Measurements from ENCODE around the gene KLRK1.
"Not testable (repeated sequence)": the region's sequence is repeated elsewhere in the genome, so short reads cannot be mapped to it uniquely, and the experiment has no call there.

The KLRK1 gene

DNA sequence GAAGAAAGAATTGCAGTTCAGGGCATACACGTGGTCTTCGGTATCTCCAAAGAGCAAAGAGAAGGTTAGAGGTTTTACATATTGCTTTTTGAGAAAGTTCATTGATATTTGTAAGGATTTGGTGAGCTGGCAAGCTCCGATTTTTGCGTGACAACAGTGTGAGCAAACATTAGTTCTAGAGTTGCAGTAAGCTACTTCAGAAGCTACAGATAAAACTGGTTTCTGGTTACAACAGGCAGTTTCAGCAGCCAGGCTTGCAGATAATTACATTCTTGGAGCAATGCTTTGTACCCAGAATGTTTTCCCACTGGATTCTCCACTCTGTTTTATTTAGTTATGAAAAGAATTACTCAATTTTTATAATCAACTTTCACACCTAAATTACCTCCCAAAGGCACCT, 28.2 kb downstream of the KLRK1 start:
- DNase-seq = no peak

DNA sequence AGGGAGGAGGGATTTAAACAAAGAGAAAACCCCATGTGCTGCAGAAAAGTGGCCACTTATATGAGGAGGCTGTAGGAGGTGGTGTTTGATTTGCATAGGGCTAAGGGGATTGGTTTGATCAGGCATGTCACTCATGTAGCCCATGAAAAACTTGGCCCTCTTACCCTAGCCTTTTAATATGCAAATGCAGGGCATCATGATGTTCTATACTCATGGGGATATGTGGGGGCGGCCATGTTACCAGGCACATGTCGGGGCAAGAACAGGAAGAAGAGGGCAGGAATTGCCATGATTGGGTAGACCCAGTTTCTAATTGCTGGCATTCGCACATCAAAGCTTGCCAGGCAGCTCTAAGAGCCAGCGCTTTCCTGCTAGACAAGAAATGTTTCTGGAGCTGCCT, 28.8 kb downstream of the KLRK1 start:
- DNase-seq = peak; percentile 60

DNA sequence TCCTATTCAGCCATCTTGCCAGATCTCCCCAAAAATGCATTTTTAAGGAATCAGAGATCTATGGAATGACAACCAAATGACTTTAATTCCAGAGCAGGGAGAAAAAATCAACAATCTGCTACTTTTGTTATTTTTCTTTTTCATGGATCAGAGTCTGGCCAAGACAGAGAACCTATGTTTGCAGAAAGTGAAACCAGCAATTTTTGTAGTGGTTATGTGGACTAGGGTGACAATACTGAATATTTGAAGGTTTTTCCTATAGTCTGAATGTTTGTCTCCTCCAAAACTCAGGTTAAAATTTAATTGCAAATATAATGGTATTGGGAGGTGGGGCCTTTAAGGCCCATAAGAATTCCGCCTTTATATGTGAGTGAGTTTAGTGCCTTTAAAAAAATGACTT, 30.9 kb downstream of the KLRK1 start:
- no peak for DNase-seq

DNA sequence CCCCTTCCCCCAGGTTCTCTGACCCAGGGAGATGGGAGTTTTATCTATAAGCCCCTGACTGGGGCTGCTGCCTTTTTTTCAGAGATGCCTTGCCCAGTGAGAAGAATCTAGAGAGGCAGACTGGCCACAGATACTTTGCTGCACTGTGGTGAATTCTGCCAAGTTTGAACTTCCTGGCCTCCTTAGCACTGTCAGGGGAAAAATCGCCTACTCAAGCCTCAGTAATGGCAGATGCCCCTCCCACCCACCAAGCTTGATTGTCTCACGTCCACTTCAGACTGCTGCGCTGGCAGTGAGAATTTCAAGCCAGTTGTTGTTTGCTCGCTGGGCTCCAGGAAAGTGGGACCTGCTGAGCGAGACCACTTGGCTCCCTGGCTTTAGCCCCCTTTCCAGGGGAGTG, 31.7 kb downstream of the KLRK1 start:
- DNase-seq = no peak

DNA sequence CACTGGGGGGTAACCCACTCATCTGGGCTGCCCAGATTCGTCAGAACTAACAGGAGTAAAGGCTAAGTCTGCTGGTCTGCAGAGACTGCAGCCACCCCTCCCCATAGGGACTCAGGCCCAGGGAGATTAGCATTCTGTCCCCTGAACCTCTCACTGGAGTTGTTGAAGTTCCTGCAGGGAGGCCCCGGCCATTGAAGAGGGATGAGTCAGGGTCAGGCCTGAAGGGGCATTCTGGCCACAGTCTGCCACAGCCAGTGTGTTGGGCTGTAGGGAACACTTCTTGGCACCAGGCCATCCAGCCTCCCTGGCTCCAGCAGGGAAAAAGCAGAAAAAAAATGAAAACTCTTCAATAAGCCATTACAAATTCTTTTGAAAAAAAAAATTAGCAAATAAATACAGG, 35.3 kb downstream of the KLRK1 start:
- DNase-seq = no peak

DNA sequence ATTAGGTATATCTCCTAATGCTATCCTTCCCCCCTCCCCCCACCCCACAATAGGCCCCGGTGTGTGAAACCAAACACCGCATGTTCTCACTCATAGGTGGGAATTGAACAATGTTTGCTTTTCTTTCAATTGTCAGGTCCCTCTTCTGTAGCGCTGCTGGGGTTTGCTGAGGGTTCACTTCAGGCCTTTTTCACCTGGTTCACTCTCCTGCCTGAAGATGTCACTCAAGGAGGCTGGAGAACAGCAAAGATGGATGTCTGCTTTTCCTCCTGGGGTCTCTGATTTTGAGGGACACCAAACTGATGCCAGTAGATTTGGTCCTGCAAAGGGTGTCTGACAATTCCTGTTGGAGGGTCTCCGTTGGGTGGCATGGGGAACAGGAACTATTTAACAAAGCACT, 35.8 kb downstream of the KLRK1 start:
- no peak for DNase-seq

DNA sequence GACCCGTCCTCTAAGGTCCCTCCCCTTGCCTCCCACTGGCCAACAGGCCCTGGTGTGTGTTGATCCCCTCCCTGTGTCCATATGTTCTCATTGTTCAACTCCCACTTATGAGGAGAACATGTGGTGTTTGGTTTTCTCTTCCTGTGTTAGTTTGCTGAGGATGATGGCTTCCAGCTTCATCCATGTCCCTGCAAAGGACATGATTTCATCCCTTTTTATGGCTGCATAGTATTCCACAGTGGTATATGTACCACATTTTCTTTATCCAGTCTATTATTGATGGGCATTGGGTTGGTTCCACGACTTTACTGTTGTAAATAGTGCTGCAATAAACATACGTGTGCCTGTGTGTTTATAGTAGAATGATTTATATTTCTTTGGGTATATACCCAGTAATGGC, 38.4 kb downstream of the KLRK1 start:
- DNase-seq = not testable (repeated sequence)

DNA sequence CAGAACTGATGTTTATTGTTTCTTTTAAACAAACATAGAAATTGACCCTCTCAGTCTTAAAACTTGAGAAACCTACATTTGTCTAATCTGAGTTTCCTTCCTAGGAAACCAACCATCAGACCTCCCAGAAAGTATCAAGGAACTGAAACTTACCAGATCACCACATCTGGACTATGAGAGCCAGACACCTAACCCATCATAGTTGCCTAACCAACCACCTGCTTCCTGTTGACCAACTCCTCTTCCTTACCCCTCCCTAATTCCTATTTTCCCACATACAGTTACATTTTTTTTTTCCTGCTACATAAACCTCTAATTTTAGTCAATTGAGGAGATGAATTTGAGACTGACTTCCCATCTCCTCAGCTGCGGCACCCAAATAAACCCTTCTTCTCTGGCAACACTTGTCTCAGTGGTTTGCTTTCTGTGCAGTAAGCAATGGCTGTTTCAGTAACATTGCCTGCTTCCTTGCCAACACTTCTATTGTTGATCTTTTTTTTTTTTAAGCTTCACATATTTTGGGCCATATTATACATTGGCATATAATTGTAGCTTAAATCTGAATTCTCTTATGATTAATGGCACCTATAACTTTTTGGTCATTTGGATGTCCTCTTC, 47.8 kb downstream of the KLRK1 start:
- no peak for DNase-seq

DNA sequence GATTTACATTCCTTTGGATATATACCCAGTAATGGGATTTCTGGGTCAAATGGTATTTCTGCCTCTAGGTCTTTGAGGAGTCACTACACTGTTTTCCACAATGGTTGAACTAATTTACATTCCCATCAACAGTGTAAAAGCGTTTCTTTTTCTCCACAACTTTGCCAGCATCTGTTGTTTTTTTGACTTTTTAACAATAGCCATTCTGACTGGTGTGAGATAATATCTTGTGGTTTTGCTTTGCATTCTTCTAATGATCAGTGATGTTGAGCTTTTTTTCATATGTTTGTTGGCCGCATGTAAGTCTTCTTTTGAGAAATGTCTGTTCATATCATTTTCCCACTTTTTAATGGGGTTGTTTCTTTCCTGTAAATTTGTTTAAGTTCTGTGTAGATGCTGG, 48.9 kb downstream of the KLRK1 start:
- DNase-seq = not testable (repeated sequence)

DNA sequence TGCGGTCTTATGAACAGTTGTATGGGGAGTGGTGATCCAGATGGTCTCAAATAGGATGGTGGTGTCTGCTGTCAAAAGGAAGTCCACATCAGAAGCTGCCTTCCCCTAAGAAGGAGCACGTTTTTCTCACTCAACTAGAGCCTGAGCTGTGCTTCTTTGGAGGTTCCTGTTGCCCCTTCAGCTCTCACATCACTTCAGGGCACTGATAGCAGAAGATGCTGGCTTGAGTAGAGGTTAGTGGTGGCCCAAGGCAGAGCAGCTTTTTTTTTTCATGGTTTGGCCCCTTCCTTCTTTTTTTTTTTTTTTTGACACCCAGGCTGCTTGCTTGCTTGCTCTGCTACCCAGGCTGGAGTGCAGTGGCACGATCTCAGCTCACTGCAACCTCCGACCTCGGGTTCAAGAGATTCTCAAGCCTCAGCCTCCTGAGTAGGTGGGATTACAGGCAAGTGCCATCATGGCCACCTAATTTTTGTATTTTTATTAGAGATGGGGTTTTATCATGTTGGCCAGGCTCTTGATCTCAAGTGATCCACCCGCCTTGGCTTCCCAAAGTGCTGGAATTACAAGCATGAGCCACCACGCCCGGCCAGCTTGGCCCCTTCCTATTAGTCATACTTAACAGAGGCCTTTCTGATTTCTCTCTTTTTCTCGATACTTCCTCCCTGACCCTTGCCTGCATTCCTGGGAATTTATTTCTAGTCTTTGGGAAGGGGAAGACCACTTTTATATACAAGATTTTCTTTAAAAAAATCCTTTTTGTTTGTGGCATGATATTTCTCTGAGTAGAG, 50.6 kb downstream of the KLRK1 start:
- DNase-seq = no peak

DNA sequence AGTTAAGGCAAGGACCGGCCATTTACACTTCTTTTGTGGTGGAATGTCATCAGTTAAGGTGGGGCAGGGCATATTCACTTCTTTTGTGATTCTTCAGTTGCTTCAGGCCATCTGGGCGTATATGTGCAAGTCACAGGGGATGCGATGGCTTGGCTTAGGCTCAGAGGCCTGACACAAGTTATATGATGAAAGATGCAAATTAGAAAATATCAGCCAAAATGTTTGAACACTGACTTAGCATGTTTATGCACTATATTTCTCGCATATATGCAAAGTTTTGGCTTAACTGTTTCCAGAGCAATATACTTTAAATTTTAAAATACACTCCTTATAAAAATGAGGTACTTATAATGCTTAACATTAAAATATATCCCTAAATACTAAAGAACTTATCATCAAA, 51.4 kb downstream of the KLRK1 start:
- not testable (repeated sequence) for DNase-seq

DNA sequence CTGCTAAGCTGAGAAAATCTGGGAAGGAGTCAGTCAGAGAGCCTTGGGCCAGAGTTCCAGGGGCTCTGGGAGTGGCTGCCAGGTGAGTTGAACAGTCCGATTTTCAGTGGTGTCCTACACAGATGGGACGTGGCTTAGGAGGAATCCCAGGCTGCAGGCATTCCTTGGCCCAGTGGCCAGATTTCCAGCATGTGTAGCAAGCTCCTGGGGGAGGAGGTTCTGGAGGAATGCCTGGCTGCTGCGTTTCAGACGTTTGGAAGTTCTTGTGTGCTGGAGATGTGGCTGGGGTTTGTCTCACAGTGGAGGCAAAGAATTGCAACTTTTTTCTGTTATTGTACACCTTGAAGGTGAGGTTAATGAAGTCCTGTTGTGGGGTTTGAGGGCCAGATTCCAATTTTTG, 53.6 kb downstream of the KLRK1 start:
- not testable (repeated sequence) for DNase-seq

DNA sequence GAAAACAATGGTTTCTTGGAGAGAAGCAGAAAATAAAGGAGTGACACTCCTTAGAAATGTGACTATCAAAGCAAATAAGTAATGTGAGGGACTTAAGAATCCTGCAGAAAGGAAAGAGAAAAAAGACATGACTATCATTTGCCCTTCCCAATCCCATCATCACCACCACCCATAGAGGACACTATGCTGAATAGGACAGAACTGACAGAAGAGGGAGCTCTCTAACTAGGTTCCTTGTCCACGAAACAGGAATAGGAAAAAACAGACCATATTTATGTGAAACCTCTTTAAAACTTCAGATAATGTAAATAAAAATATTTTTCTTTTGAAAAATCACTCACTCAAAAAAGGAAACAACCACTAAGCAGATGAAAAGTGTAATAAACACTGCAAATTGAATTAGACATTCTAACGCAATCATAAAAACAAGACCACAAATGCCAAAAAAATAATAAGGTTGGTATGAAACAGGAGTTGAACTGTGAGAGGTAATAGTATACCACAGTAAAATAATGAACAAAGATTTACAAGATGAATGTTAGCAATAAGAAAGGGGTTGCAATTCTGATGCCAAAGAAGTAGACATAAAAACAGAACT, 58.1 kb downstream of the KLRK1 start:
- DNase-seq = peak; percentile 17

DNA sequence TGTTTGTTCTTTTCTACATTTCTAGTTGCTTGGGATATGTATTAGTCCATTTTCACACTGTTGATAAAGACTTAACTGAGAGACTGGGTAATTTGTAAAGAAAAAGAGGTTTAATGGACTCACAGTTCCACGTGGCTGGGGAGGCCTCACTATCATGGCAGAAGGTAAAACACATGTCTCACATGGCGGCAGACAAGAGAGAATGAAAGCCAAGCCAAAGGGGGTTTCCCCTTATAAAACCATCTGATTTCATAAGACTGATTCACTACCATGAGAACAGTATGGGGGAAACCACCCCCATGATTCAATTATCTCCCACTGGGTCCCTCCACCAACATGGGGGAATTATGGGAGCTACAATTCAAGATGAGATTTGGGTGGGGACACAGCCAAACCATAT, 61.1 kb downstream of the KLRK1 start:
- DNase-seq = not testable (repeated sequence)

All from NCI-H1048 (cell line).